Natural killer cell (primary cell): ENCODE measurements around the gene GBP5. TPM values are rescaled to one million over a fixed set of nuclear protein-coding genes. Genes with fewer than 3 reads are reported as not detected.

Experiments
- ATAC-seq, 3 donors: fragments of 150-1000 bp in 2 of 3; fragments of 200-7000 bp in 1 of 3; cut with Tn5 transposase; 1 replicate in 1 of 3; 2 replicates in 2 of 3; pipeline ENCODE4 v1.10.0; 2021; ENCODE audit warnings: mild to moderate bottlenecking in 2 of 3, moderate library complexity in 2 of 3
- DNase-seq, 2 donors: peaks; one replicate each; pipeline versions ENCODE4 v3.0.0 to v3.0.0-alpha.2; 2013 to 2021; ENCODE audit warnings: mixed read lengths in 1 of 2
- H3K27ac ChIP-seq: one replicate; pipeline ENCODE4 v1.5.1; 2013; ENCODE audit warnings: mild to moderate bottlenecking, low read length
- H3K27me3 ChIP-seq: one replicate; pipeline ENCODE4 v1.6.1; 2013; ENCODE audit warnings: low read length; ENCODE audit not compliant: control insufficient read depth, insufficient read depth
- H3K36me3 ChIP-seq: one replicate; pipeline ENCODE4 v1.6.1; 2013; ENCODE audit warnings: low read length; ENCODE audit not compliant: control insufficient read depth, insufficient read depth
- H3K4me1 ChIP-seq: one replicate; pipeline ENCODE4 v1.6.1; 2013; ENCODE audit warnings: low read length; ENCODE audit not compliant: control insufficient read depth, insufficient read depth
- H3K4me3 ChIP-seq: one replicate; pipeline ENCODE4 v1.5.1; 2013; ENCODE audit warnings: low read length
- H3K9me3 ChIP-seq: one replicate; pipeline ENCODE4 v1.6.1; 2013; ENCODE audit warnings: low read length; ENCODE audit not compliant: control insufficient read depth, insufficient read depth
- H3K27ac Mint-ChIP-seq, 2 donors: one replicate each; pipeline ENCODE4 v1.8.0; 2022; ENCODE audit warnings: mild to moderate bottlenecking in 2 of 2, mixed read lengths in 2 of 2, moderate library complexity in 1 of 2
- H3K27me3 Mint-ChIP-seq, 2 donors: one replicate each; pipeline ENCODE4 v1.8.0; 2022; ENCODE audit warnings: low read depth in 2 of 2, mixed read lengths in 2 of 2
- H3K36me3 Mint-ChIP-seq: one replicate; pipeline ENCODE4 v1.8.0; 2022; ENCODE audit warnings: mixed read lengths
- H3K4me1 Mint-ChIP-seq, 2 donors: one replicate each; pipeline ENCODE4 v1.8.0; 2022; ENCODE audit warnings: mixed read lengths in 2 of 2
- H3K4me3 Mint-ChIP-seq: one replicate; pipeline ENCODE4 v1.8.0; 2022; ENCODE audit warnings: mild to moderate bottlenecking, moderate library complexity, mixed read lengths
- H3K9me3 Mint-ChIP-seq, 2 donors: one replicate each; pipeline ENCODE4 v1.8.0; 2022; ENCODE audit warnings: mixed read lengths in 2 of 2
- WGBS: methylation state at CpG from one replicate; pipeline ENCODE4 v1.1.7; 2013; ENCODE audit warnings: missing lambda C conversion rate; ENCODE audit not compliant: insufficient coverage; 5-methylcytosine and 5-hydroxymethylcytosine counted together
- intact Hi-C: fragments of 100-400 bp; cut with micrococcal nuclease; formaldehyde crosslinking; loops from one replicate; pipeline ENCODE4 v1.14.2; 2022
- total RNA-seq, 4 donors: library from RNA; stranded (reverse); fragments of 120-200 nt in 1 of 4; gene quantifications; one replicate each; pipeline versions ENCODE4 v1.2.3 to v1.2.4, GENCODE V29; 2013 to 2022
- TF ChIP-seq, protein P1 (sequence below): fragments of 200-600 bp; IDR thresholded peaks from one replicate; pipeline ENCODE4 v1.8.0; 2022; ENCODE audit warnings: antibody characterized with exemption

The GBP5 gene
- total RNA-seq, 3 donors from 2014 or later (not counting 1 experiment from before 2014, with no cell fraction given), result 191 to 249 (median 219) TPM

DNA sequence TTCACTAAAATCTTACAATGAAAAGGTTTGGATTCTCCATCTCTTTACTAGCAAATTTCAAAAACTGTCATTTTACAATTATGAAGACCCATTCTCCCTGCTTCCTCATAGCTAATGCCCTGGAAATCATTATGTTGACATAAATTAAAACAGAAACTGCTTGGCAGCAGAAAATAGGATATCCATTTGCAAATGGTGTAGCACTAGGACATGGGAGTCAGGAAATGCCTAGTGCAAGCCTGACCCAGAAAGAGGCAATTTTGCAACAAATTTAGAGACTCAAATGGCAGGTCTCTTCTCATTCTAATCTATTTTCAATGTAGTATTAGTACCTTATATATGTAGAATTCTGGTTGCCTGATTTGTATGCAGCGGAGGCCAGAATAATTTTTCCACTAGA is 2.2 kb downstream of the GBP5 start:
- Histone ChIP-seq H3K27me3 (no peaks in the 10 kb centered on the region), H3K36me3 (peaks cover 41% of the 10 kb centered on the region), H3K4me1 (peaks cover 22% of the 10 kb centered on the region), H3K27ac (no peak overlapping the region), H3K9me3 (peaks cover 6% of the 10 kb centered on the region), H3K4me3 (peak overlapping the region; percentile 56)
- TF ChIP-seq, protein P1, sequence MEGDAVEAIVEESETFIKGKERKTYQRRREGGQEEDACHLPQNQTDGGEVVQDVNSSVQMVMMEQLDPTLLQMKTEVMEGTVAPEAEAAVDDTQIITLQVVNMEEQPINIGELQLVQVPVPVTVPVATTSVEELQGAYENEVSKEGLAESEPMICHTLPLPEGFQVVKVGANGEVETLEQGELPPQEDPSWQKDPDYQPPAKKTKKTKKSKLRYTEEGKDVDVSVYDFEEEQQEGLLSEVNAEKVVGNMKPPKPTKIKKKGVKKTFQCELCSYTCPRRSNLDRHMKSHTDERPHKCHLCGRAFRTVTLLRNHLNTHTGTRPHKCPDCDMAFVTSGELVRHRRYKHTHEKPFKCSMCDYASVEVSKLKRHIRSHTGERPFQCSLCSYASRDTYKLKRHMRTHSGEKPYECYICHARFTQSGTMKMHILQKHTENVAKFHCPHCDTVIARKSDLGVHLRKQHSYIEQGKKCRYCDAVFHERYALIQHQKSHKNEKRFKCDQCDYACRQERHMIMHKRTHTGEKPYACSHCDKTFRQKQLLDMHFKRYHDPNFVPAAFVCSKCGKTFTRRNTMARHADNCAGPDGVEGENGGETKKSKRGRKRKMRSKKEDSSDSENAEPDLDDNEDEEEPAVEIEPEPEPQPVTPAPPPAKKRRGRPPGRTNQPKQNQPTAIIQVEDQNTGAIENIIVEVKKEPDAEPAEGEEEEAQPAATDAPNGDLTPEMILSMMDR, result no peak
- WGBS, result no CpG with 5 or more reads among the region's 1 CpG
- DNase-seq (no peak), ATAC-seq (no peak)
- H3K27ac Mint-ChIP-seq, result peak overlapping the region; percentile 98
- H3K27me3 Mint-ChIP-seq, result no peaks in the 10 kb centered on the region
- peaks cover 74 to 85% of the 10 kb centered on the region in 2 donors for H3K4me1 Mint-ChIP-seq
- peak overlapping the region; percentile 96 for H3K4me3 Mint-ChIP-seq
- peaks cover 39% of the 10 kb centered on the region for H3K36me3 Mint-ChIP-seq
- H3K9me3 Mint-ChIP-seq, result peaks cover 0 to 2% of the 10 kb centered on the region in 2 donors
- intact Hi-C loops, result no loop called here

DNA sequence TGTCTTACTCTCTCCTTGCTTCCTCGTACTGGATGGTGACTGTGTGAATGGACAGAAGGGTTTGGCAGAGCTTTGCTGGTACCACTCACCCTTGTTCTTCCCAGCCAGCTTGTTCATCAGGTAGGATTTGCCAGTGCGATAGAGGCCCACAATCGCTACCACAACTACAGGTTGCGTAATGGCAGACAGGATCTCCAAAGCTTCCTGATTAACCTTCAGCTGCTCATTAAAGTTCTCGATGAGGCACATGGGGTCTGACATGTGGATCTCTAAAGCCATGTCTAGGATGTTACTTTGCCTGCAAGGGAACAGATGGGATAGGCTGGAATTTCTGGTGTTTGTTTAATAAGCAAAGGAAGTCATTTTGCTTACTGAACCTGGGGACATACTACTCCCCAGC is 3.4 kb downstream of the GBP5 start:
- Histone ChIP-seq H3K9me3 (peaks cover 6% of the 10 kb centered on the region), H3K27me3 (no peaks in the 10 kb centered on the region), H3K36me3 (peaks cover 52% of the 10 kb centered on the region), H3K4me3 (peak overlapping the region; percentile 56), H3K4me1 (peaks cover 22% of the 10 kb centered on the region), H3K27ac (peak overlapping the region; percentile 37)
- peaks cover 47% of the 10 kb centered on the region for H3K36me3 Mint-ChIP-seq
- intact Hi-C loops, result no loop called here
- DNase-seq (no peak), ATAC-seq (no peak)
- H3K4me3 Mint-ChIP-seq, result peak overlapping the region; percentile 96
- TF ChIP-seq, protein P1, result no peak
- no peaks in the 10 kb centered on the region for H3K27me3 Mint-ChIP-seq
- H3K9me3 Mint-ChIP-seq, result peaks cover 0 to 2% of the 10 kb centered on the region in 2 donors
- peaks cover 72 to 82% of the 10 kb centered on the region in 2 donors for H3K4me1 Mint-ChIP-seq
- WGBS, result 69% methylated on average over 5 of the region's 5 CpGs
- peak overlapping the region; percentile 98 for H3K27ac Mint-ChIP-seq

DNA sequence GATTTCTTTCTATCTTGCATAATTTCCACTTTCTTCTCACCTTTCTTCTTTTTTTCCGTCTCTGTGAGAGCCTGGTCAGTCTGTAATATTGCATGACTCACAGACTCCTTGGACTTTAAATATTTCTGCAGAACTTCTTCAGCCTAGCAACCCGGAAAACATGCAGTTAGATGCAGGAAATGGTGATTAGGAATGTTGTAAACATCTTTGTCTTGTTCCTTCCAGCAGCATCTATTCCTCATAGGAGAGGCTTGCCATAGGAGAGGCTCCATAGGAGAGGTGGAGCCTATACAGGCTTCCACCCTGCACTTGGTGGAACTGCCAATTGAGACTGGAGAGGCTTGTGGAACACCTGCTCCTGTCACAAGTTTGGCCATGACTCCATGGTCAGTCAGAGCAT is 10.0 kb downstream of the GBP5 start:
- Mint-ChIP-seq H3K36me3 (peaks cover 55% of the 10 kb centered on the region), H3K27ac (peak overlapping the region; percentile 81 to 94), H3K27me3 (no peaks in the 10 kb centered on the region), H3K9me3 (no peaks in the 10 kb centered on the region), H3K4me1 (peaks cover 80 to 82% of the 10 kb centered on the region in 2 donors), H3K4me3 (peak overlapping the region; percentile 69)
- Histone ChIP-seq H3K4me1 (peaks cover 38% of the 10 kb centered on the region), H3K4me3 (no peak overlapping the region), H3K9me3 (no peaks in the 10 kb centered on the region), H3K27me3 (no peaks in the 10 kb centered on the region), H3K27ac (peak overlapping the region; percentile 34), H3K36me3 (peaks cover 75% of the 10 kb centered on the region)
- WGBS, result 55% methylated on average over 2 of the region's 2 CpGs
- TF ChIP-seq, protein P1, result no peak
- intact Hi-C loops, result no loop called here
- DNase-seq, result no peak
- ATAC-seq, result no peak

DNA sequence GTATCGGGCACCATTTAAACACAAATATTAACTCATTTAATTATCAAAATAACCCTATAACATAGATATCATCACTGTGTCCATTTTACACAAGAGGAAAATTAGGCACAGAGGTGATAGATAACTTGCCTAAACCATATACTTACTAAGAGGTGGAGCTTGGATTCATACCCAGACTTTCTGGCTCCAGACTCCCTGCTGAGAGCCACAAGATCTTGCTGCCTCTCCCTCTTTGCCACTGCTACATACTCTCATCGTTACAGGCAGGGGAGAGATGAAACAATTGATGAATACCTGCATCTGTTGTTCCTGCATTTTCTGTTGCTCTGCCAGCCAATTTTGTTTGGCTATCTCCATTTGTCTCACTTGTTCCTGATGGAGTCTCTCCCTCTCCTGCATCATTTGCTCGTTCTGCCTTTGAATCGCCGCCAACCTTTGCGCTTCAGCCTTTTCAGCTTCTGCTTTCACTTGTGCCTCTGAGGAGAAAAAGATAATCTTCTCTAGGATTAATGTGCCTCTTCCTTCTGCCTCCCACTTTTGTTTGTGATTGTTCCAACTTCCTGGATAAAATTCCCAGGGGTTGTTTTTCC is 10.6 kb downstream of the GBP5 start:
- 82% methylated on average over 6 of the region's 6 CpGs for WGBS
- H3K4me1 ChIP-seq, result peaks cover 41% of the 10 kb centered on the region
- Mint-ChIP-seq H3K4me1 (peaks cover 80 to 82% of the 10 kb centered on the region in 2 donors), H3K27me3 (no peaks in the 10 kb centered on the region), H3K36me3 (peaks cover 49% of the 10 kb centered on the region), H3K4me3 (peak overlapping the region; percentile 69), H3K9me3 (peaks cover 0 to under 1% of the 10 kb centered on the region in 2 donors), H3K27ac (peak overlapping the region; percentile 81 to 94)
- DNase-seq (no peak), ATAC-seq (no peak)
- intact Hi-C loops, result no loop called here
- no peak overlapping the region for H3K4me3 ChIP-seq
- H3K9me3 ChIP-seq, result no peaks in the 10 kb centered on the region
- H3K27me3 ChIP-seq, result no peaks in the 10 kb centered on the region
- TF ChIP-seq, protein P1, result no peak
- peaks cover 69% of the 10 kb centered on the region for H3K36me3 ChIP-seq
- peak overlapping the region; percentile 34 for H3K27ac ChIP-seq
